GM21367 (cell line): ENCODE data around the gene ENDOG.

ENCODE experiments used
- ATAC-seq: cut with Tn5 transposase; IDR thresholded peaks from one replicate; pipeline ENCODE4 v1.9.1; 2021; ENCODE audit not compliant: unreplicated experiment

The ENDOG gene

DNA sequence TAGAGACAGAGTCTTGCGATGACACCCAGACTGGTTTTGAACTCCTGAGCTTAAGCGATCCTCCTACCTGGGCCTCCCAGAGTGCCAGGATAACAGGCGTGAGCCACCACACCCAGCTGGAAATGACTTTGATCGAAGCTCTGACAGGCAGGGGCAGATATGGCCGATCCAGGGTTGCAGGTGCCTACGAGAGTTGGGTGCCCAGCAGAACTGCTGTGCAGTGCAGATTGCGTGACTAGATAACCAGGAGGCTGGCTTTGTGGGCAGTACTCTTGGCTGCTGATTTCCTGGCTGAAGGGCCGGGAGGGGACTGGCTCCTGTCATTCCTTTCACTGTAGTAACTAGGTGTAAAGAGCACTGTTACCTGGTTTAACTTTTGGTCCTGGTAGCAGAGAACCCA, 19.4 kb upstream of the ENDOG start:
- no peak for ATAC-seq

DNA sequence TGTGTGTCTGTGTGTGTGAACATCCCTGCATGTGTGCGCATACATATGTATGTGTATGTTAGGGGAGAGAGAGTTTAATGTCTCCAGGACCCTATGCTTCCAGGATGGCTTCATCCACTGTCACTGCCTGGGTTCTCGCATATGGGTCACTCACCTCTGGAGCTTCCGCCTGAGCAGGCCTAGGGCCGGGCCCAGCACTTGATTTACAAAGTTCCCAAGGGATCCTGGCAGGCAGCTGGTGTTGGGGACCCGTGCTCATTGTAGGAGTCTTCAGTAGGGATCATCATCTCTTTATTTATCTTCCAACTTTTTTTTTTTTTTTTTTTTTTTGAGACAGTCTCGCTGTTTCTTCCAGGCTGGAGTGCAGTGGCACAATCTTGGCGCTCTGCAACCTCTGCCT, 18.2 kb upstream of the ENDOG start:
- no peak for ATAC-seq

DNA sequence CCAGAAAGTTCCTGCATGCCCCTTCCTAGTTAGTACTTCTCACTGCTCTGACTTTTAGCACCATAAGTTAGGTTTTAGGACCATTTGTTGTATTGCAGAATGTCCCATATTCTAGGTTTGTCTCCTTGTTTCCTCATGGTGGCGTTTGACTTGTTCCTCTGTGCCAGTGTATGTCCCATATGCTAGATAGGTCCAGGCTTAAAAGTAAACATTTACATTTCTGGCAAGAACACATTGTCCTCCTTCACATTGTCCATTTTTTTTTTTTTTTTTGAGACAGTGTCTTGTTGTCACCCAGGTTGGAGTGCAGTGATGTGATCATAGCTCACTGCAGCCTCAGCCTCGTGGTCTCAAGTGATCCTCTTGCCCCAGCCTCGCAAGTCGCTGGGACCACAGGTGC, 15.8 kb upstream of the ENDOG start:
- ATAC-seq: no peak

DNA sequence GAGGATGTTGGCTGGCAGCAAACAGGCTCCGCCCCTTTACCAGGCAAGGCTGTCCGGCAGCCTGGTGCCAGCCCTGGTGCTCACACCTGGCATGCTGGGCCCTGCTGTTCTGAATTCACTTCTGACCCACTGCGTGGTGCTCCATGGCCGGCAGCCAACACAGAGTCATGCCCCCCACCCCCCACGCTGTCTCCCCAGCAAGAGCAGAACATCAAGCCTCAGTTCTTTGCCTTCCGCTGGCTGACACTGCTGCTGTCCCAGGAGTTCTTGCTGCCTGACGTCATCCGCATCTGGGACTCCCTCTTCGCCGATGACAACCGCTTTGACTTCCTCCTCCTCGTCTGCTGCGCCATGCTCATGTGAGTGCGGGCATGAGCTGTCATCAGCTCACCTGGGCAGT, 12.6 kb upstream of the ENDOG start:
- ATAC-seq: no peak

DNA sequence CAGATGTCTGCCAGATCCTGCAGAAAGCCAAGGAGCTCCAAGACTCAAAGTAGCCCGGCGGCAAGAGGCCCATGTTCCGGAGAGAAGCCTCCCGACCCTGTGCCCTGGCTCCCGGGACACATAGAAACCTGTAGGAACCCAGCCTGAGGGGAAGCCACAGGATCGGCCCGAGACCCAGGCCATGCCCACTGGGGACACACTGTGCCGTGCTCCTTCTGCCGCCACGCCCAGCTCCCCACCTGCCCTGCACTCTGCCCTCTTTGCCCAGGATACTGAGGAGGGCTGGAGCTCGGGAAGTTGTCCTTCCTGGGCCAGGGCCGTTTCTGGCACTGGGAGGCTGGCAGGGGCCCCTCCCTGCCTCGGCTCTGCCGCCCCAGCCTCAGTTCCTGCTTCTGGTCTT, 10.5 kb upstream of the ENDOG start:
- no peak for ATAC-seq

DNA sequence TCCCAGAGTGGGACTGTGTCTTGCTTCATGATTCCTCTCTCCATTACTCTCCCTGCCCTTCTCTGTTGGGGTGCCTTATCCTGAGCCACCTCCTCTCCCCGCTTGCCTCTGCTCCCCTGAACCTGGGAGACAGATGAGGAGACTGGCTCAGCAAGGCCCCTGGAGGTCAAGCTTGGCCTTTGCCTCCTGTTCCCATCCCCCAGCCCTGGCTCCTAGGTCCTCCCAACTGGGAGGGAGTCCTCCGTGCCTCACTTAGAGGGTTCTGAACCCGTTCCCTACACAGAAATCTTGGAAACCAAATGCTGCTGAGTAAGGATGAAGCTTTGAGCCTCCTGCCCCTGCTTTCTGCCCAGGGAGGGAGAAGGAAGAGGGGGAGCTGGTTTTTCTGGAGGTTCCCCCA, 9.8 kb upstream of the ENDOG start:
- ATAC-seq: no peak

DNA sequence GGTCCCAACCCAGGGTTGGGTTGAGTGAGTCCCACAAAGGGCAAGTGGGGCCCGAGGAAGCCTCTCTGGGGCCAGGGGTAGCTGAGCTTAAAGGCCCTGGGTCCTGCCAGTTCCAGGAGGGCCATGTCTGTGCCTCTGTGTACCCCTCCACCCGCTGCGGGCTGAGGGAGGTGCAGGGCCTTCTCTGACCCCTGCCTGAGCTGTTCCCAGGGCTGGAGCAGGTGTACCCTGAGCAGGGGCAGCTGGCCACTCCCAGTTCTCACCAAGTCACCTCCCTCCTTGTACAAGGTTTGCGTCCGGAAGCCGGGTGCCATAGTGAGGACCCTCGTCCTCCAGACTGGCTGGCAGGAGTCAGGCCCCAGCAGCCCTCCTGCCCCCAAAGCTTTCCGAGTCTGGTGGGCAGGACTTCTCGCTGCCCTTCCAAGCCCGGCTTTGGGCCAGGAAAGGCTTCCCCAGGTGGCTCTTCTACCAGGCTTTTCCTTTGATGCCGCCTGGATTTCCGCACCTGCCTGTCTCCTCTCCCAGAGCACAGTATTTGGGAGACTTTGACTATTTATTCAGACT, 9.2 kb upstream of the ENDOG start:
- ATAC-seq: no peak

DNA sequence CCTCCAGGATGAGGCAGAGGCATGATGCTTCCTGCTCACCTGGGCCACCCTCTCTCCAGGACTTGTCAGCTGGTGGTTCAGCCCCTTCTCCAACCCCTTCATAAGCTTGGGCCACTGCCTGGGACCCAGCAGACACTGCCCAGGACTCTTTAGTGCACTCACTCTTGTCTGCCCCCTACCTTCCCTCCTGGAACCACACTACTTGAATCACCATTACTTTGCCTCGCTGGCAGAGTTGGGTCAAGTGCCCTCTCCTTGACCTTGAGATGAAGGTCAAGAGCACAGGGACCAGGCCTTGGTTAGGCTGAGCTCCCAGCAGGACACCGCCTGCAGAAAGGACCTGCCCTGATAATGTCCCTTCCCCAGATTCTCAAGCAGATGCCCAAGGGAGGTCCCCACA, 8.5 kb upstream of the ENDOG start:
- no peak for ATAC-seq

DNA sequence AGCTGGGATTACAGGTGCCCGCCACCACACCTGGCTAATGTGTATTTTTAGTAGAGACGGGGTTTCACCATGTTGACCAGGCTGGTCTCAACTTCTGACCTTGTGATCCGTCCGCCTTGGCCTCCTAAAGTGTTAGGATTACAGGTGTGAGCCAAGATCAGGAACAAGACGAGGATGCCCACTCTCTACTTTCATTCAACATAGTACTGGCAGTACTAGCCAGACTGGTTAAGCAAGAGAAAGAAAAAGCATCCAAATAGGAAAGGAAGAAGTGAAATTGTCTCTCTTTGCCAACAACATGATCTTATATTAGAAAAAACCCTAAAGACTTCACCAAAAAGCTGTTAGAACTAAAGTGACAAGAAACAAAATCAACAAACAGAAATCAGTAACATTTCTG, 7.4 kb upstream of the ENDOG start:
- no peak for ATAC-seq

DNA sequence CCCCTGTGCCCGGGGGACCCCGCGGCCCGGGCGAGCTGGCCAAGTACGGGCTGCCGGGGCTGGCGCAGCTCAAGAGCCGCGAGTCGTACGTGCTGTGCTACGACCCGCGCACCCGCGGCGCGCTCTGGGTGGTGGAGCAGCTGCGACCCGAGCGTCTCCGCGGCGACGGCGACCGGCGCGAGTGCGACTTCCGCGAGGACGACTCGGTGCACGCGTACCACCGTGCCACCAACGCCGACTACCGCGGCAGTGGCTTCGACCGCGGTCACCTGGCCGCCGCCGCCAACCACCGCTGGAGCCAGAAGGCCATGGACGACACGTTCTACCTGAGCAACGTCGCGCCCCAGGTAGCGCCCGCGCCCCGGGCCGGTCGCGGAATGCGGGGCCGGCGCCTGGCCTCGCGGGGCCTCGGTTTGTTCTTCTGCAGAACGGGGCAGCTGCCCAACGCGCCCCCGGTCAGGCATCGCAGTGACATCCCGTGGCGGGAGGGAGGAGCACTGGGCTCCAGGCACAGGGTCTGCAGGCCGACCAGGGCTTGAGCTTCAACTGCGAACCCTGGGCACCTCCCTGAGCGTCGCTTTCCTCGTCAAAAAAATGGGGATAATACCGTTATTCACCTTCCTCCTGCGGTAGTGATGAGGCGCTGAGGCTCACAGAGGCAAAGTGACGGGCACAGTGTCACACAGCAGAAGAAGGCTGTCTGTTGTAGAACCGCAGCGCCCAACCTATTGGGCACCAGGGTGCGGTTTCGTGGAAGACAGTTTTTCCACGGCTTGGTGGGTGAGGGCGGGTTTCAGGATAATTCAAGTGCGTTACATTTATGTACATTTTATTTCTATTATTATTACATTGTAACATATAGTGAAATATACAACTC, 777 bp downstream of the ENDOG start:
- no peak for ATAC-seq

DNA sequence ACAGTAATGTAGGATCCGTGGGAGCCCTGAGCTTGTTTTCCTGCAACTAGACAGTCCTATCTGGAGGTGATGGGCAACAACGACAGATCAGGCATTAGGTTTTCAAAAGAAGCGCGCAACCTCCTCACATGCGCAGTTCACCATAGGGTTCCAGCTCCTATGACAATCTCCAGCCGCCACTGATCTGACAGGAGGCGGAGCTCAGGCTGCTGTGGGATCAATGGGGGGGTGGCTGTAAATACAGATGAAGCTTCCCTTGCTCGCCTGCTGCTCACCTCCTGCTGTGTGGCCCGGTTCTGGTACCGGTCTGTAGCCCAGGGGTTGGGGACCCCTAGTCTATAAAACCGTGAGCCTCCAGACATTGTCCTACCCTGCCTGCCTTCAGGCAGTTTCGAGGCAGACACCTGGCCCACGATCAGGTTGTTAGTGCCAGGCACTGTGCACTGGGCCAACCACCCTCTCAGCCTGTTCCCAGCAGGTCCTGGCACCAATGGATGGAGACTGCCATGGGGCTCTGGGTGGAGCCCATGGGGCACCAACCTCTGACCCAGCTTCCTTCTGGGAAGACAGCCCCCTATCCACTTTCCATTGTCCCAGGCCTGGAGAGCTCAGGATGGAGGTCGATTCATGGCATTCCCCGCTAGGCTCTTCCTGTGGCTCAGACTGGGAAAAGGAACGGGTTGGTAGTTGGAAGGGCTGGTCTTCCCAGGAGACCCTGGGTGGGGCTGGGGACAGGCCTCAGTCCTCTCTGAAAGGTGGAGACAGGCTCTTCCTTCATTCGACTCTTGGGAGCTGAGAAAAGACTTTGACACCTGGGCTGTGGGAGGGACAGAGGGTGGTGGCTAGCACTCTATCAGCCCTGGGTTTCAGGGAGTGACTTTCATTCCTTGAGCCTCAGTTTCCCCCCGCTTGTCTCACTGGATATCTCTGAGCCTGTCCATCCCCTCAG, 1.7 kb downstream of the ENDOG start:
- no peak for ATAC-seq

DNA sequence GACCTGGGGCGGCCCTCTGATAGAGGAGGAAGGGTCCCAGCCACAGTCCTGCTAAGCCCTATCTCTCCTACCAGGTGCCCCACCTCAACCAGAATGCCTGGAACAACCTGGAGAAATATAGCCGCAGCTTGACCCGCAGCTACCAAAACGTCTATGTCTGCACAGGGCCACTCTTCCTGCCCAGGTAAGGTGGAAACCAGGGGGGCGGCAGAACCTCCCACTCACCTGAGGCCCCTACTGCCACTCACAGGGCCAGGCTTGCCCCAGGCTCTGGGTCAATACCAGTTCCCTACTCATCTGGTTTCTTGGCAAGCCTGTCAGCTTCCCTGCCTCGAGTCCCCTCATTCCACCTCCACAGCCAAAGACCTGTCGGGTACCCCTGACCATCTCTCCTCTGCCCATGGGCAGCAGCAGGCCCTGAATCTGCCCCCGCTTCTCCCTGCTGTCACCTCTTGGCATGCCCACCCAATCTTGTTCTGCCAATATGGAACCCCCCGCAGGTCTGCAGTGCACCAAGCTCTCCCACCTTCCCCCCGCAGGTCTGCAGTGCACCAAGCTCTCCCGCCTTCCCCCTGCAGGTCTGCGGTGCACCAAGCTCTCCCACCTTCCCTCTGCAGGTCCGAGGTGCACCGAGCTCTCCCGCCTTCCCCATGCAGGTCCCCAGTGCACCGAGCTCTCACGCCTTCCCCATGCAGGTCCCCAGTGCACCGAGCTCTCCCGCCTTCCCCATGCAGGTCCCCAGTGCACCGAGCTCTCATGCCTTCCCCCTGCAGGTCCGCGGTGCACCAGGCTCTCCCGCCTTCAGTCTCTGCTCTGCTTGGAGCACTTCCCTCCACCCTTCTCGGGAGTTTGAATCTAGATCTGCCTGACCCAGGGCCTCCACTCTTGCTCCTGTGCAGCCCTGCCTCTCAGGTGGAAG, 2.6 kb downstream of the ENDOG start:
- no peak for ATAC-seq

DNA sequence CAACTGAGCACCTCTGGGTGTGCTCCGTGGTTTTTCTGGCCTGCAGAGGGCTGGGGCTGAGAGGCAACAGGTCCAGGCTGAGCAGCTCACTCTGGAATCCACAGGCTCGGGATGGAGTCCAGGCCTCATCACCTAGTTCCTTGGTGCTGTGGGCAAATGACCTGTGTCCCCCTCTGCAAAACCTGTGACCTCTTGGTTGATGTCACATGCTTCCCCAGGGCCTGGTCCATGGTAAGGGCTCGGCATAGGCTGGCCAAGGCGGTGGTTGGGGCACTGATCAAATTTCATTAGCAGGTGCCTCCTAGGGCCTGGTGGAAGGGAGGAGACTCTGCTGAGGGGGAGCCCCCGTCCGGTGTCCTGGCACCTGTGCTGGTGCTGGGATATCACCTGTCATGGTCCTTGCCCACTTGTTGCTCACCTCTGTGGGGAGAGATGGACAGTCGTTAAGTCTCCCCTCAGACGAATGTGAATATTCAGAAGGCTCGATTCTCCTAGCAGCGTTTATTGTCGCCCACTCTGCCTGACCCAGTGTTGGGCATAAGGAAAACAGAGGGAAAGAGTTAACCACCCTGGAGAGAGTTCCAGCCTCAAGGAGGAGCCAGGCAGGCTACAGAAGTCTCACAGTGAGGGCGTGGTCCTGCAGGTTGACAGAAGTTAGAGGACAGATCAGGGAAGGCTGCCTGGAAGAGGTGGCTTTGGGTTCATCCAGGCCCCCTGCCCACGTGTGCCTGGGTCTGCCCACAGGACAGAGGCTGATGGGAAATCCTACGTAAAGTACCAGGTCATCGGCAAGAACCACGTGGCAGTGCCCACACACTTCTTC, 3.5 kb downstream of the ENDOG start:
- no peak for ATAC-seq

DNA sequence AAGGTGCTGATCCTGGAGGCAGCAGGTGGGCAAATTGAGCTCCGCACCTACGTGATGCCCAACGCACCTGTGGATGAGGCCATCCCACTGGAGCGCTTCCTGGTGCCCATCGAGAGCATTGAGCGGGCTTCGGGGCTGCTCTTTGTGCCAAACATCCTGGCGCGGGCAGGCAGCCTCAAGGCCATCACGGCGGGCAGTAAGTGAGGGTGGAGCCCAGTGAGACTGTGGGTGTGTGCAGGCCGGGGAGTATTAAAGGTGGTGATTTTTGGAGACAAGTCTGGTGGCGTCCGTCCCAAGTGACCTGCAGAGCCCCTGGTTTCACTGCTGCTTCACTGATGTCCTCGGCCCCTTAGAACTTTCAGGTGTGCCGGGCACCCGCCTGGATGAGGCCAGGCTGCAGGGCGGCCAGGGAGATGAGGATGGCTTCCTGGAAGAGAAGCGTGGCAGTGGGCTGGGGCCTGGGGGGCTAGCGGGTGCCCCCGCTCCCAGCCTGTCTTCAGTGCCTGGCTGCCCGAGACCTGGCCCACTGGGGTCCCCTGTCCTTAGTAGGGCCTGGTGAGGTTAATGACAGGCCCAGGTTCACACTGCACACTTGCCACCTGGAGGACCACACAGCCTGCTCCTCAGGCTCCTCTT, 4.2 kb downstream of the ENDOG start:
- no peak for ATAC-seq

DNA sequence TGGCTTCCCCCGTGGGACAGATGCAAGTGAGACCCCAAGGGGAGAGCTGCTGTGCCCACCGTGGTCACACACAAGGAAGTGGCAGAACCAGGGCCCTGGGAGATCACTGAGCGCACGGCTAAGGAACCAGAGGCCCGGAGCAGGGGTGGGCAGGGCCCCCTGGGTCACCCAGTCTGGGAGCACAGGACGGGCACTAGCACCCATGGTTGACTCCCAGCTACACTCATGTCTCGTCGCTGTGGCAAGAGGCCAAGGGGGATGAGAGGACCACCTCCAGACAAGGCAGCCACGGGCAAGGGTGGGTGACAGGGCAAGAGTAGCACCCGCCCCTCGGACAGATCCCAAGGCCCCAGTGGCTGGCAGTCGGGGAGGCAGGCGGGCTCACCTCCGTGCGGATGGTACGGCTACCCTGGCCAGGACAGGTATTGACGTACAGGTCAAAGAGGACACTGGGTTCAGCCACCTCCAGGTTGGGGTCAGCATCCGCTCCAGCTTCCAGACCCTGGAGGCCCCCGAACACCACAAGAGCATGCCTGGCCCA, 5.1 kb downstream of the ENDOG start:
- ATAC-seq: no peak

DNA sequence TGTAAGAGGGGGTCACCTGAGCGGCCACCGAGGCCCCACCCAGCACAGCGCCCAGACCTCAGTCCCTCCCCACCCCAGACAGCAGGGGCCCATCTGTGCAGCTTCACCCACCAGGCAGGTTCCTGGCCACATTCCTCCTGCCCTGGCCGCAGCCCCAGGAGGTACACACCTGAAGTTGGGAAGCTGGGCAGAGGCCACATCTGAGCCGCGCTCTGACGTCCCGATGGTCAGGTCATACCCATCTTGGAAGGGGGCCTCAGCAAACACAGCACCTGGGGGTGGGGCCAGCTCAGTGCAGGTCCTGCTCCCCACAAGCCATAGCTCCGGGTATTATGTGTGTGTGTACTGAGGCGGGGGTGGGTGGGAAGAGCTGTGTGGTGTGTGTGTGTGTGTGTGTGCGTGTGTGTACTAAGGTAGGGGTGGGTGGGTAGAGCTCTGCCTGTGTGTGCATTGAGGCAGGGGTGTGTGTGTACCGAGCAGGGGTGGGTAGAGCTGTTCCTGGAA, 5.7 kb downstream of the ENDOG start:
- no peak for ATAC-seq

DNA sequence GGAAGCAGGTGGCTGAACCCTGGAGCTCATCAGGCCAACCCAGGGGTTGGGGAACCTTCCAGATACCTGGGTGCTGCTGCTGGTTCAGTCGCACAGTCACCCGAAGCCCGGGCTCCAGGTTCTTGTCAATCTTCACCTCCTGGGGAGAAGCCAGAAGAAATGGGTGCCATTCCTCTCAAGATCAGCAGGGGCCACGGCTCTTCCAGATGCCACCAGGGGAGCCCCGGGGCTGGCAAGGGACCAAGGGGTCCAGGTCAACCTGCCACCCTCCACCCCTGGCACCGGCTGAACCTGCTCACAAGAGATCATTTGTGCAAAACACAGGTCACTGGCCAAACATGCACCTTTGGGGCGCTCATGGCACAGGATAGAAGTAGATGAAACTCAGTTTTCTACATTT, 6.6 kb downstream of the ENDOG start:
- no peak for ATAC-seq

DNA sequence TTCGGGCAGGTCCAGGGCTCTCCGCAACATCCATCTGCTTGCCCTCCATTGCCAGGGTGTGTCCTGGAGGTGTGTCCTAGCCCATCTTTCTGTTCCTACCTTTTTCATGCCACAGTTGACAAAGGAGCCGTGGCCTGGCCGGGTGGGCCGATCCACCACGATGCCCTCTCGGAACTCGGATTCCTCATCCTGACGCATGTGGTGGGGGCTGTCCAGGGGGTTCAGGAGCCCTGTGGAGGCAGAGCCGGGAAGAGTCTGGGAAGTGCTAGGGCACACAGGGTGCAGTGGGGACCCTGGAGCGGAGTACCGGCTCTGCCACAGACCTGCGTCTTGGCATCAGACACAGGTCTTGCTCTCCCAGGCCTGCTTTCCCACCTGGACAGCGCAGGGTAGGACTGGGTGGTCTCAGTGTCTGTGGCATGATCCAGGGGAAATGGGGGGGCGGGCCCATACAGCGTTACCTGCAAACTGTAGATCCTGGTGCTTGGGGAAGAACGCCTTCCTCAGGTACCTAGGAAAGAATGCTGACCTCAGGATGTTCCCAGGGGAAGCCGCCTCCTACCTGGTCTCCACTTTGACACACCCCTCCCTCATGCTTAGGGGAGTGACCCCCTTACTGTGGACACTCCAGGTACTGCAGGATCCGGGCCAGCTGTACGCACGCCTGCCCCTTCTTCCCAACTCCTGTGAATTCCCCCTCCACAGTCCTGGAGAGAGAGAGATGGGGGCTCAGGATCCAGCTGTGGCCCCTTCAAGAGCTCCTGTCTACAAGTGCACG, 7.8 kb downstream of the ENDOG start:
- no peak for ATAC-seq
